Measurements from ENCODE around the gene BIN2.
"Not testable (repeated sequence)": the region's sequence is repeated elsewhere in the genome, so short reads cannot be mapped to it uniquely, and the experiment has no call there.

BIN2 gene

DNA sequence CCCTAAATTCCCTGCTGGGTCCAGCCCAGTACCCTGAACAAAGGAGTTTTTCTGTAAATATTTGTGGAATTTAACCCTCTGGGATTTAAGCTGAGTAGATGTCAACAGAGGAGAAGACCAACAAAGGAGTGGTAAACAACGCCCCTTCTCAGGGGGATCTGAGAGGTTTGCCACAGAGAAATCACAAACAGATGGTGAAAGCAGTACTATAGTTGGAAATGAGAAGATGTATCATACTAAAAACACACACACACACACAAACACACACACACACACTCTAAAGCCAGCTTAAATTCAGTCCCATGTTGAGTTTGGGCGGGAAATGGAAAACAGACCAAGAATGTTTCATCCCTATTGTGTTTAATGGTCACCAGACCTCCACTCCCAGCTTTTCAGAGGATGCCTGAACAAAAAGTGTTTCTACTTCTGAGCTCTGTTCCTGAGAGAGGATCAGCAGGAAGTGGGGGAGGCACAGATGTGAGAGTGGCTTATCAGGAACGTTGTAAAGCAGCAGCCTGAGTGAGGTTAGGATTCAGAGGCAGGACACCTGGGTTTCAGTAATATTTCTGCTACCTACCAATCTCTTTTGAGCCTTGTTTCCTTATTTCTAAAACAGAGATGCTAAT is 3.2 kb downstream of the BIN2 start:
- in situ Hi-C loops (cut with MboI; ENCODE audit: low sequenced_read_pairs, unreplicated experiment): no loop called here
- no peak for DNase-seq (ENCODE audit: low spot score)
- TF ChIP-seq, protein P1, sequence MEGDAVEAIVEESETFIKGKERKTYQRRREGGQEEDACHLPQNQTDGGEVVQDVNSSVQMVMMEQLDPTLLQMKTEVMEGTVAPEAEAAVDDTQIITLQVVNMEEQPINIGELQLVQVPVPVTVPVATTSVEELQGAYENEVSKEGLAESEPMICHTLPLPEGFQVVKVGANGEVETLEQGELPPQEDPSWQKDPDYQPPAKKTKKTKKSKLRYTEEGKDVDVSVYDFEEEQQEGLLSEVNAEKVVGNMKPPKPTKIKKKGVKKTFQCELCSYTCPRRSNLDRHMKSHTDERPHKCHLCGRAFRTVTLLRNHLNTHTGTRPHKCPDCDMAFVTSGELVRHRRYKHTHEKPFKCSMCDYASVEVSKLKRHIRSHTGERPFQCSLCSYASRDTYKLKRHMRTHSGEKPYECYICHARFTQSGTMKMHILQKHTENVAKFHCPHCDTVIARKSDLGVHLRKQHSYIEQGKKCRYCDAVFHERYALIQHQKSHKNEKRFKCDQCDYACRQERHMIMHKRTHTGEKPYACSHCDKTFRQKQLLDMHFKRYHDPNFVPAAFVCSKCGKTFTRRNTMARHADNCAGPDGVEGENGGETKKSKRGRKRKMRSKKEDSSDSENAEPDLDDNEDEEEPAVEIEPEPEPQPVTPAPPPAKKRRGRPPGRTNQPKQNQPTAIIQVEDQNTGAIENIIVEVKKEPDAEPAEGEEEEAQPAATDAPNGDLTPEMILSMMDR (IDR thresholded peaks at IDR 0.05; ENCODE audit: borderline replicate concordance, control extremely low read depth, extremely low read depth, insufficient read depth, missing control alignments): no peak

DNA sequence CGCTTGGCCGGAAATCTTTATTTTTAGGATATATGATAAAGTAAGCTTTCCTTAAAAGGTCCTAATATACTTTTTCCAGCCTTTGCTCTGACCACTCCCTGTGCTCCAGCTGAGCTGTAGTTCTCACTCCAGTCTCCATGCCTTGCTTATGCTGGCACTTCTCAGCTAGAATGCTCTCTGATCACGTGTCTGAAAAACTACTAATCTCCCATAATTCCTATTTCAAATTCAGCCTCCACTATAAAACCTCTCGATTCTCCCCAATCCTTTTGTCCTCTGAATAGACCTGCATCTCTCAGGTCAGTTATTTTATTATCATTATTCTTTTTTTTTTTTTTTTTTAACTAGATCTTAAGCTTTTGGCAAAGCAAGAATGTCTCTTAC is 3.7 kb downstream of the BIN2 start:
- no peak for DNase-seq (ENCODE audit: low spot score)
- in situ Hi-C loops (cut with MboI; ENCODE audit: low sequenced_read_pairs, unreplicated experiment): no loop called here
- TF ChIP-seq, protein P1 (IDR thresholded peaks at IDR 0.05; ENCODE audit: borderline replicate concordance, control extremely low read depth, extremely low read depth, insufficient read depth, missing control alignments): no peak

DNA sequence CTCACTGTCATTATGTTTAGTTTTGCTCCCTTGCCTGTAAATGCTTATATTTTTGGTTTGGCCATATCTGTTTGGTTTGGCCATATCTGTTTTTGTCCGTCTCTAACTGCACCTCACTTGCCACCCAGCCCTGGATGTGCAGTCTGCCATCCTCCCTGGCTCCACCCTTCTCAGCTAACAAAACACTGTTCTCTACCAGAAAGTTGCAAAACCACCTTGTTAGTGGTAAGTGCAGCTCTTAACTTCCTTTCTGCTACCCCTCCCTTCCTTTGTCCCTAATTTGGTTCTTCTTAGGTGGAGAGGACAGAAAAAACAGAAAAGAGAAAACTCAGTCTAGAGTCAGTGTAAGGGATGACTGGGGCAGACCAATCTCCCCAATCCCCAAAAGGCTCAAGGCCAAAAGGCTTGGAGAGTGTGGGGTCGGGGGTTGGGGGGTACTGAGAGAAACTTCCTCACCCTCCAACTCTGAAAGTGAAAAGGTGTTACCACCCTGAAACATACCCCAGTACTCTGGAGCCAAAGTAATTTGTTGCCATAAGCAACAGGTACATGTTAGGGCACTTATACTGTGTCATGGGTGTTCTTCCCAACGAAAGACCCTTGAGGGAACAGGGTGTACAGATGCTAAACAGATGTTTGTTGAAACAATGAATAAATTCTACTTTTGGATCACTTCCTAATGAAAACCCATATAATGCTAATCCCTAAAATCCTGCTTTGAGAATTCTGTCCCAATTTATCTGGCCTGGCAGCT is 5.0 kb downstream of the BIN2 start:
- peak; percentile 44 for DNase-seq (ENCODE audit: low spot score)
- TF ChIP-seq, protein P1 (IDR thresholded peaks at IDR 0.05; ENCODE audit: borderline replicate concordance, control extremely low read depth, extremely low read depth, insufficient read depth, missing control alignments): no peak
- in situ Hi-C loops (cut with MboI; ENCODE audit: low sequenced_read_pairs, unreplicated experiment): no loop called here

DNA sequence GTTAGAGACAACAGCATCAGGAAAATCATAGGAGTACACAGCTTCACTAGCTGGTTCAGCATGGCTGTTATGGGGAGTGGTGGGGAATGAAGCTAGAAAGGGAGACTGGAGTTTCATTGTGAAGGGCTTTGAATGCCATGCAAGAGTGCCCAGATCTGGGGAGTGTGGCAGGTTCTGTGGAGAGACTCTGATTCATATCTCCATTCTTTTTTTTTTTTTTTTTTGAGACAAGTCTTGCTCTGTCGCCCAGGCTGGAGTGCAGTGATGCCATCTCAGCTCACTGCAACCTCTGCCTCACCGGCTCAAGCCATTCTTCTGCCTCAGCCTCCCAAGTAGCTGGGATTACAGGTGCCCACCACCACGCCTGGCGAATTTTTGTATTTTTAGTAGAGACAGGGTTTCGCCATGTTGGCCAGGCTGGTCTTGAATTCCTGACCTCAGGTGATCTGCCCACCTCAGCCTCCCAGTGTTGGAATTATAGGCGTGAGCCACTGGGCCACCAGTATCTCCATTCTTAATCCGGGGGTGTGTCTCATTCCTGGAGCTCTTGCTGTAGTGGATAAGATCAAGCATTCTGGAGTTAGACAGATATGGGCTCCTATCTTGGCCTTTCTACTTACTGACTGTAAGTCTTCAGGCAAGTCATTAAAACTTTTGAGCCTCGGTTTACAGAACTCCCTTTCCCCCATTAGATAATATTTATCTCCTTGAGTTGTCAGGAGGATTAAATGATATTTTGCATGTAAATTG is 5.7 kb downstream of the BIN2 start:
- in situ Hi-C loops (cut with MboI; ENCODE audit: low sequenced_read_pairs, unreplicated experiment); DNase-seq (ENCODE audit: low spot score): not testable (repeated sequence)

DNA sequence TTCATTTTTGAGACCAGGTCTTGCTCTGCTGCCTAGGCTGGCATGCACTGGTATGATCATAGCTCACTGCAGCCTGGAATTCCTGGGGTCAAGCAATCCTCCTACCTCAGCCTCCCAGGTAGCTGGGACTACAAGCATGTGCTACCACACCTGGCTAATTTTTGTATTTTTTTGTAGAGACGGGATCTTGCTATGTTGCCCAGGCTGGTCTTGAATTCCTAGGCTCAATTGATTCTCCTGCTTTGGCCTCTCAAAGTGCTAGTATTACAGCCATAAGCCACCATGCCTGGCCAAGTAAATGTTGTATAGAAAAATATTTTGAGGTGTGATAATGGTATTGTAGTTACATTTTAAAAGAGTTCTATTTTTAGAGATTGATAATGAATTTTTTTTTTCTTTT is 12.6 kb downstream of the BIN2 start:
- no peak for DNase-seq (ENCODE audit: low spot score)
- in situ Hi-C loops (cut with MboI; ENCODE audit: low sequenced_read_pairs, unreplicated experiment): no loop called here
- TF ChIP-seq, protein P1 (IDR thresholded peaks at IDR 0.05; ENCODE audit: borderline replicate concordance, control extremely low read depth, extremely low read depth, insufficient read depth, missing control alignments): no peak

DNA sequence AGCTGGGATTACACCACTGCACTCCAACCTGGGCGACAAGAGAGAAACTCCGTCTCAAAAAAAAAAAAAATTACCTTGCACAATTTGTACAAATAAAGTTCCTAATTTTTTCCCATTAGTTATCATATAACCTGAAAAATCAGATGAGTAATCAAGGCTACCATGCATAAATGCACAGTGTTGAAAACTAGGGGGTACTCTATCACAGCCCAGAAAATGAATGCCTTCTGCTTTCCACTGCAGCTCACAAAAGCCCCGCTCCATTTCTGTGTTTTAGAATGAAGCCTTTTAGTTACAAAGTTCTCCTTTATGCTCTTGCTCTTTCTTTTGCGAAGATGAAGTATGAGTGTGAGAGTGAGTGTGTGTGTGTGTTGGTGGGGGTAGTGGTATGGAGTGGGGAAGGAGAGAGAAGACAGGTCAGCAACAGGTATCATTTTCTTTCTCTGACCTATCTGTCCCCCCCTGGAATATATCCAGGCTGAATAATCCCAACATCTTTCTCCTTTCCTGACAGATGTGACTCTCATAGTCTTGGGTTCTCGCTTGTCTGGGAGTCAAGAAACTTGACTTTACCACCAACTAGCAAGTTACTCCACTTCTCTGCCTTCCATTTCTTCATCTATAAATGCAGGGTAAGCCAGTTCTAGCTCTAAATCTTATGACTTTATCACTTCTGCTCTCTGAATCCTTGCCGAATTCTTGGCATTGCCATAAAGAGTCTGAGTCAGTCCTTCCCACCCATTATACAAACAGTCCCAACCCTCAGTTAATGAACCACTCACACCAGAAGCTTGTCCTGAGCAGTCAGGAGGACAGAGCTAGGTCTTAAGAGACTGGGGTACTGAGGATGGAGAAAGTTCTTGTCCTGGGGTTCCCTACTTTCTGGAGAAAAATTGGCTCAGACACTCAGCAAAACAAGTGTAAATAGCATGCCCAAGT is 16.1 kb downstream of the BIN2 start:
- DNase-seq (ENCODE audit: low spot score): no peak
- TF ChIP-seq, protein P1 (IDR thresholded peaks at IDR 0.05; ENCODE audit: borderline replicate concordance, control extremely low read depth, extremely low read depth, insufficient read depth, missing control alignments): no peak
- in situ Hi-C loops (cut with MboI; ENCODE audit: low sequenced_read_pairs, unreplicated experiment): no loop called here
